Fibroblast of villous mesenchyme (primary cell): ENCODE results near the gene KRTAP10-6. TPM values are rescaled to one million over a fixed set of nuclear protein-coding genes. Genes with fewer than 3 reads are reported as not detected.
"Not testable (repeated sequence)": the region's sequence is repeated elsewhere in the genome, so short reads cannot be mapped to it uniquely, and the experiment has no call there.

Experiments
- DNase-seq: peaks from one replicate; pipeline ENCODE4 v3.0.0-alpha.2; 2010; ENCODE audit warnings: low read depth
- H3K4me3 ChIP-seq: 2 replicates; pipeline ENCODE4 v1.5.1; 2011; ENCODE audit warnings: low read depth, mild to moderate bottlenecking, low read length
- total RNA-seq: library from RNA; depleted of rRNA; stranded (reverse); fragments of >200 nt; gene quantifications from 2 replicates; pipeline ENCODE4 v1.2.3, GENCODE V29; 2012
- TF ChIP-seq, protein P1 (sequence below): IDR thresholded peaks from 2 replicates; pipeline ENCODE4 v1.5.1; 2012; ENCODE audit warnings: low read depth, mild to moderate bottlenecking, low read length; ENCODE audit not compliant: insufficient read depth

Gene KRTAP10-6
- total RNA-seq, 1 donor = not detected

DNA sequence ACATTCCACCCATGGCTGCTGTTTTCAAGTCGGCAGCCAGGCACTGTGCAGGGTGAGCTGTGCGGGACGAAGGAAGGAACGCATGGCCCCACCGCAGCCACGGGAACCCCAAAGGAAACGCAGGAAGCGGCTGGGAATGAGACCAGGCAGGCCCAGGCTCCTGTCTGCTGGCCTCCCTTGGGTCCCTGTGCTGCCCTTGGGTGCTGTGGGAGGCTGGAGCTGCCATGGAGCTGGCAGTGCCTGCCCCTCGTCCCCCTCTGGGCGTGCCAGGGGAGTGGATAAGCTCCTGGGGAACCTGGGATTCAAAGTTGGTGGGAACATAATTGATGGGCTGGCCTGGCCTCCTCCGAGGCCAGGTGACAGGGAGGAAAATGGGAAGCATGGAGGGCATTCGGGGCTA lies 24.0 kb downstream of the KRTAP10-6 start:
- TF ChIP-seq, protein P1, sequence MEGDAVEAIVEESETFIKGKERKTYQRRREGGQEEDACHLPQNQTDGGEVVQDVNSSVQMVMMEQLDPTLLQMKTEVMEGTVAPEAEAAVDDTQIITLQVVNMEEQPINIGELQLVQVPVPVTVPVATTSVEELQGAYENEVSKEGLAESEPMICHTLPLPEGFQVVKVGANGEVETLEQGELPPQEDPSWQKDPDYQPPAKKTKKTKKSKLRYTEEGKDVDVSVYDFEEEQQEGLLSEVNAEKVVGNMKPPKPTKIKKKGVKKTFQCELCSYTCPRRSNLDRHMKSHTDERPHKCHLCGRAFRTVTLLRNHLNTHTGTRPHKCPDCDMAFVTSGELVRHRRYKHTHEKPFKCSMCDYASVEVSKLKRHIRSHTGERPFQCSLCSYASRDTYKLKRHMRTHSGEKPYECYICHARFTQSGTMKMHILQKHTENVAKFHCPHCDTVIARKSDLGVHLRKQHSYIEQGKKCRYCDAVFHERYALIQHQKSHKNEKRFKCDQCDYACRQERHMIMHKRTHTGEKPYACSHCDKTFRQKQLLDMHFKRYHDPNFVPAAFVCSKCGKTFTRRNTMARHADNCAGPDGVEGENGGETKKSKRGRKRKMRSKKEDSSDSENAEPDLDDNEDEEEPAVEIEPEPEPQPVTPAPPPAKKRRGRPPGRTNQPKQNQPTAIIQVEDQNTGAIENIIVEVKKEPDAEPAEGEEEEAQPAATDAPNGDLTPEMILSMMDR = no peak
- H3K4me3 ChIP-seq = no peak overlapping the region
- no peak for DNase-seq

- DNase-seq = no peak
- no peak overlapping the region for H3K4me3 ChIP-seq
- TF ChIP-seq, protein P1 = no peak
Observed at GRCh38 chr21:44567481-44568171, 24.7 kb downstream of the KRTAP10-6 start.

GRCh38 chr21:44566403-44566802 lies 25.9 kb downstream of the KRTAP10-6 start:
- TF ChIP-seq, protein P1 = no peak
- no peak for DNase-seq
- H3K4me3 ChIP-seq = no peak overlapping the region

GRCh38 chr21:44564886-44565598 lies 27.3 kb downstream of the KRTAP10-6 start:
- DNase-seq = no peak
- H3K4me3 ChIP-seq = no peak overlapping the region
- TF ChIP-seq, protein P1 = no peak

DNA sequence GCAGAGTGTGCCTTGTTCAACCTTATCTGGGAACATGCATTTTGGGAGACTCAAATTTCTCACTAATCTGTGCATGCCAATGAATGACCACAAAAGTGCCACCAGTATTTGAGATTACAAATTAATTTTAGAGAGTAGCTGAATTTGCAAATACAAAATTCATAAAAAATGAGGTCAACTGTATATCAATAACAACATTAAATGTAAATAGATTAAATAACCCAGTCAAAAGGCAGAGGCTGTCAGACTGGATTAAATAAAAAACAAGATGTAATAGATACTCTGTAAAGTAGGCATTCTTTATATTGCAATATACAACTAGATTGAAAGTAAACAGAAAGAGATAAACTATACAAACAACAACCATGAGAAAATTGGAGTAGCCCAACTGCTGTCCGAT lies 28.2 kb downstream of the KRTAP10-6 start:
- TF ChIP-seq, protein P1 = no peak
- DNase-seq = no peak
- H3K4me3 ChIP-seq = no peak overlapping the region

DNA sequence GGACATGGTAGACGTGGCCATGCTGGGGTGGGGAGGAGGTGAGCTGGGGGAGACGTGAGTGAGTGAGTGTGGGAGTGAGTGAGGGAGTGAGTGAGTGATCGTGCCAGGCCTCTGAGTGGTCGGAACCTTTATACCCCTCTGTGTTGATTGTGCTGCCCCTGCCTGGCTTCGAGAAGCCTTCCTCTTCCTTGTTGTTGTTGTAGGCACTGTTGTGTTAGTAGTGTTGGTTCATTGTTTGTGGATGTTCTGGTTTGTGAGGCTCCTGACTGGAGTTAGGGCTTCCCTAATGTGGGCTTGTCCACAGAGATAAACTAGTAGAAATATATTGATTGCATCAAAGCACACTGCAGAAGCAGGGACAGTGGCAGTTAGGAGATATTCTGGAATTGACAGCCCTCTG lies 33.6 kb downstream of the KRTAP10-6 start, which contains the start of gene KRTAP10-3:
Gene KRTAP10-3 (minus strand): TSS at position 101 of the 400 bp plus-strand sequence. CDS start 80 bp downstream, at position 21.
- TF ChIP-seq, protein P1 = no peak

GRCh38 chr21:44558329-44558675 lies 34.0 kb downstream of the KRTAP10-6 start:
- not testable (repeated sequence) for DNase-seq, H3K4me3 ChIP-seq

More for the DNA sequence above, 33.6 kb downstream of the KRTAP10-6 start, which contains the start of gene KRTAP10-3:
- no peak within 1 kb of the TSS for H3K4me3 ChIP-seq
- DNase-seq = no peak
